ENCODE measurements around the gene STRA8.

Gene STRA8

DNA sequence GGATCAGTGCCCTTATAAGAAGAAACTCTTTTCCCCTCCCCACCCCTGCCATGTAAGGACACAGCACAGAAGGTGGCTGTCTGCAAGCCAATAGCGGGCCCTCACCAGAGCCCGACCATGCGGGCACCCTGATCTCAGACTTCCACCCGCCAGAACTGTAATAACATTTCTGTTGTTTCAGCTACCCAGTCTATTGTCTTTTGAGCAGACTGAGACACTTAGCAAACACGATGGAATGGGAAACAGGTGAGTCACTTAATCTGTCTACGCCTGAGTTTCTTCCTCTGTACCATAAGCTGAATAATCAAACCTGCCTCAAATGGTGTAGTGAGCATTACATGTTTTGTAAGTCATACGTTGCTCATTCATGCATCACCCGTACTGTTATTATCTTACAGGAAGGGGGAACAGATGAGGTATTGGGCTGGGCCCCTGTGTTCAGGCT, 58.2 kb downstream of the STRA8 start:
- no peaks in the 10 kb centered on the region for H4K20me1 ChIP-seq
- H3K36me3 ChIP-seq: no peaks in the 10 kb centered on the region
- H3K4me1 ChIP-seq: no peaks in the 10 kb centered on the region
- TF ChIP-seq Cebpa-rat (IDR thresholded peaks at IDR 0.05): no peak
- H3K9me3 ChIP-seq: no peaks in the 10 kb centered on the region
- no peak overlapping the region for H3K27ac ChIP-seq
- H3K4me2 ChIP-seq: no peak overlapping the region
- H3K9ac ChIP-seq: no peak overlapping the region
- H3K27me3 ChIP-seq: no peaks in the 10 kb centered on the region
- H3K4me3 ChIP-seq: no peak overlapping the region

DNA sequence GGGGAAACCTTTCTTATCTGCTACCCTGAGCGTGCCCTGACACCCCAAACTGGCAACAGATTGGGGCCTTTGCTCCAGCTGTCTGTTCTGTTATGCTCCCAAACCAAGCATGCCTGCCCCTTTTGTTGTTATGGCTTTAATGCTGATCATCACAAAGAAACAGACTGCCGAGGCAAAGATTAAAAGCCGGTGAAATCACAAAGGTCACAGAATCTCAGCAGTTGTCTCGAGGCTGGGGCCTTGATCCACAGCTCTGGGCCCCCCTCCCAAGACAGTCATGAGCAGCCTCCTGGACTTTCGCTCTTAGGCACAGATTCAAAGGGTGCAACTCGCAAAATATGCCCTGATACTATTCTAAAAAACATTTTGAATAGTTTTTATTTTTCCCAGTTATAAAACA, 65.6 kb downstream of the STRA8 start:
- TF ChIP-seq Cebpa-rat (IDR thresholded peaks at IDR 0.05): no peak

DNA sequence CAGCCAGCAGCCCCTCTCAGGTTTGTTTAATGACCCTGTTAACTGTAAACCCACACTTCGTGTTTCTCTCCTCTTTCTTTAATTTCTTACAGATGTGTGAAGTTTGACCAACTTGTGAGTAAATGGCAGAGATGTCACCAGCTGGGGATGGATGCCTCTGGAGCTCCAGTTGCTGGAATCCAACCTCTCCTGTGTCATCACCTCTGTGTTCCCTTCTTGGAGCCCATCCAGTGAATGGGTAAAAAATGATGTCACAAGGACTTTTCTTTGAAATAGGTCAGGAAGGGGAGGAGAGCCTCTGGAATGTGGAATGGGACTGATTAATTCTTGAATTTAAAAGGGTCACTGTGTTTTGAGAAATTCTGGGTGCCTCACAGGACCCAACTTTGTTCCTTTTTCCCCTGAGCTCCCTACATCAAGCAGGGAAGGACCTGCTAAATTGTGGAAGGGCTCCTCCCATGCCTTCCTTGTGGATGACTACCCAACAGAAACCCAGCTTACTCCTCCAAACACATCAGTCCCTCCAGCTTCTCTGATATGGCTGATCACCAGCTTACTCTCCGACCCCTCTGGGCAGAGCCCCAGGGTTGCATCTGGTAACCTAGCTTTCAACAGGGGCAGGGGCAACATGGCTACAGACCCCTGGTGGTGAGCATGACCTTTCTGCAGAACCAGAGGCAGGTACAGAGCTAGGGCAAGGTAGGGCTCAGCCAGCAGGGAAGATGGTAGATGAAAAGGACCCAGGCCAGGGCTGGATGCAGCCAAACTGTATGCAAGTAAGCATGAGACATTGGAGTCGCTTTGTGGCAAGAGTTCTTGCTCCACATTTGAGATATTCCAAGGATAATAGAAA, 67.5 kb downstream of the STRA8 start:
- Histone ChIP-seq H3K9ac (no peak overlapping the region), H3K9me3 (peaks cover 13% of the 10 kb centered on the region), H3K27me3 (no peaks in the 10 kb centered on the region), H3K4me2 (no peak overlapping the region), H3K27ac (no peak overlapping the region), H3K4me3 (no peak overlapping the region), H4K20me1 (no peaks in the 10 kb centered on the region), H3K36me3 (no peaks in the 10 kb centered on the region), H3K4me1 (no peaks in the 10 kb centered on the region)
- TF ChIP-seq Cebpa-rat (IDR thresholded peaks at IDR 0.05): no peak

More for the DNA sequence above, 65.6 kb downstream of the STRA8 start:
- Histone ChIP-seq H3K4me1 (no peaks in the 10 kb centered on the region), H3K9ac (no peak overlapping the region), H4K20me1 (no peaks in the 10 kb centered on the region), H3K36me3 (no peaks in the 10 kb centered on the region), H3K27ac (no peak overlapping the region), H3K4me2 (no peak overlapping the region), H3K27me3 (no peaks in the 10 kb centered on the region), H3K4me3 (no peak overlapping the region), H3K9me3 (peaks cover 13% of the 10 kb centered on the region)

Data from BLaER1 (cell line).